GM10847 (cell line): ENCODE results near the gene SLC26A6.

Source experiments
- POLR2A ChIP-seq: IDR thresholded peaks from 2 replicates; pipeline ENCODE4 v1.6.1; 2011; ENCODE audit not compliant: insufficient read length; ENCODE audit errors: extremely low read depth

The SLC26A6 gene

GRCh38 chr3:48599077-48599501 lies 36.2 kb downstream of the SLC26A6 start:
- TF ChIP-seq POLR2A: no peak

GRCh38 chr3:48598323-48599076 lies 36.8 kb downstream of the SLC26A6 start:
- no peak for TF ChIP-seq POLR2A

- no peak for TF ChIP-seq POLR2A
Measured at GRCh38 chr3:48597408-48597800, 37.9 kb downstream of the SLC26A6 start.

- no peak for TF ChIP-seq POLR2A
Measured at GRCh38 chr3:48596676-48597407, 38.4 kb downstream of the SLC26A6 start.

- TF ChIP-seq POLR2A: no peak
Measured at GRCh38 chr3:48596157-48596556, 39.1 kb downstream of the SLC26A6 start.

GRCh38 chr3:48595526-48596121 lies 39.6 kb downstream of the SLC26A6 start:
- TF ChIP-seq POLR2A: no peak

GRCh38 chr3:48595075-48595525 lies 40.2 kb downstream of the SLC26A6 start, which contains the start of gene COL7A1:
COL7A1 (minus strand) TSS chr3:48595329; CDS start chr3:48595159, 170 bp downstream.
- TF ChIP-seq POLR2A: no peak

GRCh38 chr3:48594417-48595049 lies 40.7 kb downstream of the SLC26A6 start:
- no peak for TF ChIP-seq POLR2A

- TF ChIP-seq POLR2A: no peak
Measured at GRCh38 chr3:48593337-48593736, 41.9 kb downstream of the SLC26A6 start.

- TF ChIP-seq POLR2A: no peak
Measured at GRCh38 chr3:48592519-48593087, 42.7 kb downstream of the SLC26A6 start.

GRCh38 chr3:48591886-48592518 lies 43.3 kb downstream of the SLC26A6 start:
- no peak for TF ChIP-seq POLR2A

GRCh38 chr3:48591436-48591835 lies 43.8 kb downstream of the SLC26A6 start:
- no peak for TF ChIP-seq POLR2A

GRCh38 chr3:48588230-48588629 lies 47.0 kb downstream of the SLC26A6 start:
- no peak for TF ChIP-seq POLR2A

GRCh38 chr3:48587686-48588085 lies 47.6 kb downstream of the SLC26A6 start:
- no peak for TF ChIP-seq POLR2A

GRCh38 chr3:48585411-48585810 lies 49.9 kb downstream of the SLC26A6 start:
- no peak for TF ChIP-seq POLR2A
